ENCODE measurements around the gene PJA1.

DNA sequence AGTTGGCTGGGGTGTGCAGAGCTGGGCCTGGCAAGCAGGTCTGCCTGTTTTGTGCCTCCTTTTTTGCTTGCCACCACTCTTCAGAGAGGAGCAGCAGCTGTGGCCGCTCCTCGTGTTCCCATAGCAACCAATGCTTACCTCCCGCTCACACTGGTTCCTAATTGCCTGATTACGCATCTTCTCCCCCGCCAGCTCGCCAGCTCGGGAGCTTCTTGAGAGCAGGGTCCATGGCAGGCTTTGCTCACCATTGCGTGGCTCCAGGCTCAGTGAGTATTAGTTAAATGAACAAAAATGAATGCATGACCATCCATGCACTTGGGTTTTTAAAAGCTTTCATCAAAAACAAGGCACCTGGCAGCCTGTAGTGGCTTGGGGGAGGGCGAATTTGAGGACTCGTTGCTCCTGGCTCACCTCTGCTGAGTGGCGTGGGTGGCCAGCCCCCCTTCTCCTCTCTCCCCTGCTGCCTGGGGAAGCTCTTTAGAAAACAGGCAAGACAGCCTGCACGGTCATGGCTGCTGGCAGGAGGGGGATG lies 14.2 kb upstream of the PJA1 start:
- TF ChIP-seq USF2 (CRISPR knock-in tag; IDR thresholded peaks at IDR 0.05) = no peak
- TF ChIP-seq, protein P1, sequence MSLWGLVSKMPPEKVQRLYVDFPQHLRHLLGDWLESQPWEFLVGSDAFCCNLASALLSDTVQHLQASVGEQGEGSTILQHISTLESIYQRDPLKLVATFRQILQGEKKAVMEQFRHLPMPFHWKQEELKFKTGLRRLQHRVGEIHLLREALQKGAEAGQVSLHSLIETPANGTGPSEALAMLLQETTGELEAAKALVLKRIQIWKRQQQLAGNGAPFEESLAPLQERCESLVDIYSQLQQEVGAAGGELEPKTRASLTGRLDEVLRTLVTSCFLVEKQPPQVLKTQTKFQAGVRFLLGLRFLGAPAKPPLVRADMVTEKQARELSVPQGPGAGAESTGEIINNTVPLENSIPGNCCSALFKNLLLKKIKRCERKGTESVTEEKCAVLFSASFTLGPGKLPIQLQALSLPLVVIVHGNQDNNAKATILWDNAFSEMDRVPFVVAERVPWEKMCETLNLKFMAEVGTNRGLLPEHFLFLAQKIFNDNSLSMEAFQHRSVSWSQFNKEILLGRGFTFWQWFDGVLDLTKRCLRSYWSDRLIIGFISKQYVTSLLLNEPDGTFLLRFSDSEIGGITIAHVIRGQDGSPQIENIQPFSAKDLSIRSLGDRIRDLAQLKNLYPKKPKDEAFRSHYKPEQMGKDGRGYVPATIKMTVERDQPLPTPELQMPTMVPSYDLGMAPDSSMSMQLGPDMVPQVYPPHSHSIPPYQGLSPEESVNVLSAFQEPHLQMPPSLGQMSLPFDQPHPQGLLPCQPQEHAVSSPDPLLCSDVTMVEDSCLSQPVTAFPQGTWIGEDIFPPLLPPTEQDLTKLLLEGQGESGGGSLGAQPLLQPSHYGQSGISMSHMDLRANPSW (CRISPR knock-in tag; conservative IDR thresholded peaks at IDR 0.05; ENCODE audit: low read depth) = no peak
- no peak for TF ChIP-seq MAX (CRISPR knock-in tag; IDR thresholded peaks at IDR 0.05)

Data from WTC11 (cell line).